Measurements from ENCODE around the gene GRIA1.

Gene GRIA1

DNA sequence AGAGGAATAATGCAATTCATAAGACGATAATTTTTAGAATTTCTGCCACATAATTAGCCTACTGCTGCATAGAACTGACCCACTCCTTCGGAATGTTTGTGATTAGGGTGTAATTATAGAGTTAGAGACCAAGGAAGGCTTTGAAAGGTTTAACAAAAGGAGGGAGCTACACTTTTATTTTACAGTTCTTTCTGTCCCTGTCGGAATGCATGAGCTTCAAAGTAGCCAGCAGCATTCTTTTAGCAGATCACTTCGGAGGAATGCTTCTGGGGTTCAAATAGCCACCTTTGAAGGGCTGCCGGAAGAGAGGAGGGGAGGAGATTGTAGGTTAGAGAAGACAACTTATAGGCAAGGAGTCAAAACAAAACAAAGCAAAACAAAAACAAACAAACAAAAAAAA lies 168.1 kb downstream of the GRIA1 start:
- DNase-seq (ENCODE audit: low read depth in 3 of 3): no peak

DNA sequence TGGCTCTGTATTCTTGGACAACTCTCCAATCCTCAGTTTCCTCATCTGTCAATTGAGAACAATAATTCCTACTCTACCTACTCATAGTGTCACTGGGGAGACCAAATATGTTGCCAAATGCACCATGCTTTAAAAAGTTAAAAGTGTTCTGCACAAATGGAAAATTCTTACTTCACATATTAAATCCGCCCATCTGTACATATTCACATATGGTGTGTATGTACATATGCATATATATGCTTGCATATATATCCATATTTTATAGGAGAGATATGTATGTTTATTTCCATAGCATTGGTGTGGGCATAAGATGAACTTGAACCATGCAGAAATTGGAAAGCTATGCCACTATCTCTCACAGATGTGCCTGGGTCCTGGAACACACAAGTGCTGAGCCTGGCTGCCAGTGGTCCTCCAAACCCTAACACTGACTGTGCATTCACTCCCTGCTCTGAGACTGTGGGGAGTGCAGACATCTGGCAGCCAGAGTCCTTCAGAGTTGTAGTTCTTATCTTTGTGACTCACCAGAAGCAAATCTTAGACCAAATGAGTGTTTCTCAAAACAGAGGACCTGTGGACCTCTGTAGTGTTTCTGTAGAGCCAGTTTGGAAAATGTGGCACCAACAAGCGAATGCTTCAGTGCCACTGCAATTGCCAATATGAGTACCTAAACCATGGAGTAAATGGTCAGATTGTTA lies 168.7 kb downstream of the GRIA1 start:
- DNase-seq (ENCODE audit: low read depth in 3 of 3): no peak

DNA sequence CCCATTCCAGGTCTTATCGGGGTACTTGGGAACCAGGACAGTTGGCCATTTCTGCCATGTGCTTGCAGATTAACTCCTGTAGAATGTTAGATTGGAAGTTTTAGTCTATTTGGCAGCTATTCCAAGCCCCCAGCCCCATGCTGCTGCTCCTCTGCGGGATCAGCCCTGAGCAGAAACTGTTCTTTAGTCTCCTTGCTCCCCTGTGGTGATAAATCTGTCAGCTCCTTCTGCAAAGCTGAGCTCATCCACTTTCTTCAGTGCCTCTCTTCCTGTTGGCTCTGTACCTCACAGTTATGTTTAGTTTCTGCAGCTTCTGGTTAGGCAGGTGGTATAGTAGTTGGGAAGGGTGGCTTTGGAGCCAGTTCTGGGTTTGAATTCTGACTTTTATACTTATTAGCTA lies 170.4 kb downstream of the GRIA1 start:
- DNase-seq (ENCODE audit: low read depth in 3 of 3): no peak

DNA sequence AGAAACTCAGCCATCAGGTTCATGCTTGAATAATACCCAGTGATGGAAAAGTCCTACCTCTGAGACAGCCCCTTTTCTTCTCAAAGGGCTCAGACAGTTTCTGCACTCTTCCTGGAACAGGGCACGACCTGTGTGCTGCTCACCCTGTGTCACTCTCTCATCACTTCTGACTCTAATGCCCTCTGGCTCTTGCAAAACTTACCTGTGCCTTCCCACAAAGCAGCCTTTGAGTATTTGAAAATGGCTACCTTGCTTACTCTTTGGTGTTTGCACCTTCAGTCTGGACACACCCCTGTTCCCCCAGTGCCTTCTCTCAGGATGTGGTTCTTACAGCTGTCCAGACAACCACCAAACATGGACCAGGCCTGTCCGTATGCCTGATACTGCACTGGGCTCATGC lies 171.4 kb downstream of the GRIA1 start:
- DNase-seq (ENCODE audit: low read depth in 3 of 3): no peak

DNA sequence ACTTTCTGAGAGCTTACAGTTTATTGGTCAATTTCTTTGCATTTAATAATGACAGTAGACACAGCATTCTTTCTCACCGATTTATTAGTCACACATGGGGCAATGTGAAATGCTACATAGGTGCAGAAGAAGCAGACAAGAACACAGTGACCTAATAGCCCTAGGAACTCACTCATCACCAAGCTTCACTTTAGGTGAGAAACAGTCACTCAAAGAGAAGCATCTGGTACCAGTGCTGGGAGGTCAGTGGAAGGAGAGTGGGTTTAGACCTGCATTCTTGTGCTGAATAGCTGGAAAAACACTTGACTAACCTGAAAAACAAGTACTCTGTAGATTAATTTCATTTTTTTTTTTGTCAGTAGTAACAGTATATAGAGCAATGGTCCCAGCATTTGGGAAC lies 179.6 kb downstream of the GRIA1 start:
- no peak for DNase-seq (ENCODE audit: low read depth in 3 of 3)

DNA sequence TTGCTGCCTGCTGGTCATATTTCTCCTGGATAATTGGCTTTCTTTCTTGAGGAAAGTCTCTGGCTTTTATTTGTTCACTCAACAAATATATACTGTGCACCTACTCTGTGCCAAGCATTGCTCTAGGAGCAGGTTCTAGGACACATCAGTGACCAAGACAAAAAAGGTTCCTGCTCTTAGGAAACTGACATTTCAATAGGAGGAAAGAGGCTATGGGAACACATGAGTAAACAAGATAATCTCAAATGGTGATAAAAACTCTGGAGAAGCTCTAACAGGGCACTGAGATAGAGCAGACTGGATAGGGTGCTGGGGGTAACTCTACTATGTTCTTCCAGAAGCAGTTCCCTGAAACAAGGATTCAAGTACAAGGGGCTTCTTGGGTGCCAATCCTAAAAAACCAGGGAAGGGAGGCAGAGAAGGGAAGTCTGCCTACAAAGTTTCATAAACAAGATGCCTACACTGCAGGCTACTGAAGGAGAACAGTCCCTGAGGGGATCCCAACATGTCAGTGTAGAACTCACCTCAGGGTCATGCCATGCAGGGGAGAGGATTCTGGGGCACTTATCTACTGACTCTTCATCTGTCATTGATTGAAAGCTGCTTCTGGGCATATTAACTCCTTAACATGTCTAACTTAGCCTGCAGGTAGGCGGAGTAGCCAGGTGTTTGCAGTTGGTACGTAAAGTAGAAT lies 181.3 kb downstream of the GRIA1 start:
- DNase-seq (ENCODE audit: low read depth in 3 of 3): no peak

DNA sequence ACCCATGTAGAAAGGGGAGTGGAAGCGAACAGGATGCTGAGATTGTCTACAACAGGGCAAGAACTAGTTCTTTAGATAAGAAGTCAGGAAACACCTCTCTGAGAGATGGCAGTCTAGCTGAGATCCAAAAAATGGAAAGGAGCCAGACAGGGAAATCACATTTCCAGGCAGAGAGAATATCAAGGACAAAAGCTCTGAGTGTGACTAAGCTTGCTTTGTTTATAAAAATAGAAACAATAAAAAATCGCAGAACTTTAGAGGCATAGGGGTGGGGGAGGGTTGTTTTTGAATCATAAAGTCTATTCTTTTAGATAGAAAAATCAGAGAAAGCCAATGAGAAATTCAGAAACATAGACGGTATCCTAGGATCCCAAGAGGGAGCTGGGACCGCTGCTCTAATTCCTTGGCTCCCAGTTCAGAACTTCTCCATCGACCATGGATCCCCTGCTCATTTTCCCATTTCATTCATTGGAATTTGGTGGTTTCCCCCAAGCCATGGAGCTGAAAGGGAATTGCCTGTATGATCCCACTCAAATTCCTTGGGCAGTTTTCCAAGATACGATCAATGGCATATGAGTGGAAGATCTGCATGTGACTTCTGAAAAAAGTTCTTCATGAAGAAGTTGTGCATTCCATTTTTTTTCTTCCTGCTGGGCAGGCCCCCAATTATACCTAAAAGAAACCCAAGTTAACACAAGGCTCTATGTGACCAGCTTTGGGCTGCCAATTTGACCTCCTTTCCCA lies 182.0 kb downstream of the GRIA1 start:
- DNase-seq (ENCODE audit: low read depth in 3 of 3): no peak

DNA sequence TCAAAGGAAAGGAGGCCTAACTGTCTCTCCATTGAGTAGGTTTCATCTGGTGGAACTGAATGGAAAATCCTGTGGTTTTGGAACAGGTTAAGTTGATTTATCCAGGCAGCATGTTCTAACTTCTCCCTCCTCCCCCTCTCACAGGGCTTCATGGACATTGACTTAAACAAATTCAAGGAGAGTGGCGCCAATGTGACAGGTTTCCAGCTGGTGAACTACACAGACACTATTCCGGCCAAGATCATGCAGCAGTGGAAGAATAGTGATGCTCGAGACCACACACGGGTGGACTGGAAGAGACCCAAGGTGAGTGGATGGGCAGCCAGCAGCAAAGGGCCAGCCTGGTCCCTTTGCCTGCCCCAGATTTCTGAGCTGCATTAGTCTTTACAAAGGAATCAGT lies 183.9 kb downstream of the GRIA1 start:
- no peak for DNase-seq (ENCODE audit: low read depth in 3 of 3)

DNA sequence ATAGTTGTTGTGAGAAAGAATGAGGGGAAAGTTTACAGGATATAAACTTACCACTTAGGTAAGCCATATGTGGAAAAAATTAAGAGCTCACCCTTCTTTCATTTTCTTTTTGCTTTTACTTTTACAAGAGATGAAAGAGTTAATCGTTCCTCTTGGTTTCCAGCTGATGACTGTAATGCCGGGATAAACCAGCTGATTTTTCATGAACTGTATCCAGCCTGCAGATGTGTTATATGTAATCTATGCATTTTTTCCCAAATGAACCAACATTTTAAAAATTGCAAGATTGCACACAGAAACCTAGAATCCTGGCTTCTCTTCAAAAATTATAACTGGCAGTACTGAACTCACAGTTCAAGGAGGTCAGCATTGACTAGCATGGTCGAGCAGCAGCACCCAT lies 185.9 kb downstream of the GRIA1 start:
- DNase-seq (ENCODE audit: low read depth in 3 of 3): no peak

DNA sequence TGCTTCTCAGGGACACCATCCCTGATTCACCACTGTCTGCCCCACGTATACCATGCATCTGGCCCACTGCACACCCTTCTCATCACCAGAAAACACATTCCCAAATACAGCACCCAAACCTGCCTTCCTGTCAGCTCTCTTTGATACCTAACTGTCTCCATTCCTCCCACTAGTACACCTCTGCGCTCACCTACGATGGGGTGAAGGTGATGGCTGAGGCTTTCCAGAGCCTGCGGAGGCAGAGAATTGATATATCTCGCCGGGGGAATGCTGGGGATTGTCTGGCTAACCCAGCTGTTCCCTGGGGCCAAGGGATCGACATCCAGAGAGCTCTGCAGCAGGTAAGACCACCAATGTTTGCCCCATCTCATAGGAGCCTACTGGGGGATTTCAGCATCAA lies 186.4 kb downstream of the GRIA1 start:
- DNase-seq (ENCODE audit: low read depth in 3 of 3): no peak

DNA sequence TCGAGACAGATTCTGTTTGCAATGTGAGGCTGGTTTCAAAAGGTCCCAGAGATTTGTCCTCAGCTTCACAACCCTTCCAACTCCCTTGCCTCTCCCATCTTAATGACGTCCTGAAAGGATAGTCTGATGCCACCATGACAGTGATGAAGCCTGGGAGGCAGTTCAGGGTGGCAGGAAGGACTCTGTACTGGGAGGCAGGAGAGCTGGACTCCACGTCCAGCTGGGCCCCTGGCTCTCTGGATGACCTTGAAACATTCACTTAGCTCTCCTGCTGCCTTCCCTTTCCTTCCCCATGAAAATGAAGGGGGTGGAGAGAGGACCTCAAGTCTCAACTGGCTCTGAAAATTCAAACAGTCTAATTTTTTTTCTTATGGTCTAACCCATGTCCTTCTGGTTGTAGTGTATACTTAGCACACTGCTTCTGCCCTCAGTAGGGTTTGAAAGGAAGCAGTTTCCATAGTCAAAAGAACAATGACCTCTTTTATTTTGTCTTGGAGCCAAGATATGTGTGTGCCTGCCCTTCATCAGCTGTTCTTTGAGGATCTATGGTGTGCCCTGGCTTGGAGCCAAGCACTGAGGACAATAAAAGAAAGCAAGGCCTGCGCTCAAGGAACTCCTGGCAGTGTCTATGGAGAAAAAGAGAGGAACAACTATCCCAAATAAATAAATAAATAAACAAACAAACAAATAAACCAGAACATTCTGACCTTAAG lies 188.3 kb downstream of the GRIA1 start:
- no peak for DNase-seq (ENCODE audit: low read depth in 3 of 3)

DNA sequence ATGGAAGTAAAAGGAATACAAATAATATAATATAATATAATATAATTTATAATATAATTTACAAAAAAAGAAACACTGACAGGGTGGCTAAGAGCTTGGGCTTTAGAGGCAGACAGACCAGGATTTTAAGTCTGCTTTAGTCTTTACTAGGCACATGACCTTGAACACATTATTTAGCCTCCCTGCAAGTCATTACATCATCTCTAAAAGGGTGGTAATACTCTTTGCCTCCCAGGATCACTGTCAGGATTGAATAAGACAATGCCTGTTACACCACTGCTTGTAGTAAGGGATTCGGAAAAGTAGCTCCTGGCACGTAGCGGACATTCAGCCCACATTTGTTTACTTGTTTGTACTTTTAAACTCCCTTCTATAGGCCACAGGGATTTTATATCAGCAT lies 199.8 kb downstream of the GRIA1 start:
- DNase-seq (ENCODE audit: low read depth in 3 of 3): no peak

DNA sequence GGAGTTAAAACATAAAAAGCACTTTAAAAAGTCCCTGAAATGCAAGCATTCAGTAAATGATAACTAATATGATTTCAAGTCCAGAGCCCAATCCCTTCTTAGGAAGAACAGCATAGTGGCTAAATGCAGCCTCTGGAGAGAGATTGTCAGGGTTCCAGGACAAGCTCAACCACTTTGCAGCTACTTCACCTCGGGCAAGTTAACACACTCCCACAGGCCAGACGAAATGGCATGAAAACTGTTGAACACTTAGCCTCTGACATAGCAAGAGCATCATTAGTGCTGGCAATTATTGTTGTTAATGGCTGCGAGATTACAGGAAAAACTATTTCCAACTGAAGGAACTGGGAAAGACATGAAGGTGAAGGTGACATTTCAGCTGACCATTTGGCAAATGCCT lies 205.8 kb downstream of the GRIA1 start:
- no peak for DNase-seq (ENCODE audit: low read depth in 3 of 3)

DNA sequence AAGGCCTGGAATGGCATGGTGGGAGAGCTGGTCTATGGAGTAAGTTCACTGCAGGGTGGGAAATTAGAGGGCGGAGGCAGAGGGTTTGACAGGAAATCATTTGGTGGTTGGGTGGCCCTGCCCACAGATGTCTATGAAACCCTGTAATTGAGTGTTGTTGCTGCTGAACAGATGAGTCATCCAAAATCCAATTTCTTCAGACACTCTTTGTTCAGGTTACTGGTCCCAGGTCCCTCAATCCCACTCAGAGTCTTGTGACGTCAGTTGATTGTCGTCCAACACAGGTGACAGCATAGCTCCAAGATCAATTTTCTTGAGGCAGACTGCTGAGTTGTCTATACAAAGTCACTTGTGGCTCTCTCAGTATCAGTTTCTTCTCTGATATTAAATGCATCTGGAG lies 208.6 kb downstream of the GRIA1 start:
- DNase-seq (ENCODE audit: low read depth in 3 of 3): no peak

DNA sequence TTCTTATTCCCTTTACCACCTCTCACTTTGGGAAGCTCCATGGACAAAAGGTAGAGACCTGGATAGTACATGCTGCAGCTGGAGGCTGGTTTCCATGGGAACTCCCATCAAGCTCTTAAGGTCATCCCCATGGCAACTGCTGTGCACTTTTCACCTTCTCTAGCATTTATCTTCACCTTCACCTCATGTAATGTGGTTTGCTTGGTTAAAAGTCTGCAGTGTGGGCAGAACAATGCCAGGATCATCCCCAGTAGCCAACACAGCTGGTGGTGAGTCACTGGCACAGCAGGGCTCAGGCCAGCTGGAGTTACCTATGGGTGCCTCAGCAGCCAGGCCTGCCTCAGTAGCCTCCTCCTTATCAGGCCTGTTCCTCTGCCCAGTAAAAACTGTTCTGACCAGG lies 210.5 kb downstream of the GRIA1 start:
- DNase-seq (ENCODE audit: low read depth in 3 of 3): no peak

DNA sequence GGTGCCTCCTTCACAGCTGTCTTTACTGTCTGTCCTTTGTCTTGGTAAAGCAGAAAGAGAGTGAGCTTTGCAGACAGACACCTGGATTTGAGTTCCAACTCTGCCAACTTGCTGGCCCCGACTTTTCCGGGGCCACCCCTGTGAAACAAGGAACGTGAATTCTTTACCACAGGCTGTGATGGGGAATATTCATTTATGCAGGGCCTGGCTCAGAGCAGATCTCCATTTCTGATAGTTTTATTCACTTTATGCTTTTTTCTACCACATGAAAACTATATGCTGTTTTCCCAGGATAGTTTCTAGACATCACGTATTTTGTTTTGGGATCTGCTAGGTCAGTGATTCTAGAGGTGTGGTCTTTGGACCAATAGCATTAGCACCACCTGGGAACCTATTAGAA lies 211.8 kb downstream of the GRIA1 start:
- DNase-seq (ENCODE audit: low read depth in 3 of 3): no peak

DNA sequence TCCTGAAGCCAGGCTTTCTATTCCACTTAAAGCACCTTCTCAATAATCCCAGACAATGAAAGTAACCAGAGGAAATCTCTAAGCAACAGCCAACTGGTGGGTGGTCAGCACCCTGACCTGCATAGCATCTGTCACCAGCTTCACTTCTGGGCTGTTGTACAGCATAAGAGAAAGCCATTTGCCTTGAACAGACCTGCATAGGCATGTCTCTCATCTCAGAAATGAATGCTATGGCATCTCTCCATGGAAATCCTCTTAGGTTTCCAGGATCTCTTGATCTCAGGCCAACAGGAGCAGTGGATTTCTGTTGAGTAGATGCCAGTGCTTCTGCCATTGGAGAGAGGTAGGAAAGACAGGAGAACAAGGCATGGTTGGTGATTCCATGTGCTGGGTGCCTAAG lies 213.6 kb downstream of the GRIA1 start:
- no peak for DNase-seq (ENCODE audit: low read depth in 3 of 3)

DNA sequence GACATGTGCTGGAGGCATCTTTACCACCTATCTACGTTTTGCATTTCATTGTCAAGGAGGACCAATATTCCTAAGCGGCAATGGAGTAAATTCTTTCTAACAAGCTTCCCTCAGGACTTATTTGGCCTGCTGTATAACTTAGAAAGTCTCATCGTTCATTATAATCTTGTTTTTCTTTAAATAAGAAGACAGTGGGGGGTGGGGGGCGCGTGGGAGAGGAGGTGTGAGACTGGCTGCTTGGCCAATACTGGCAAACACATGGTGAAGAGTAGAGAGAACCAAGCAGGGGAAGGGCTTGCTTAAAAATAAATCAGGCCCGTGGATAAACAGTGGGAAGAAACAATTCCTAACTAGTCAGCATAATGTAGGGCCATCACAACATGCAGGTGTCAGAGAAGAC lies 217.2 kb downstream of the GRIA1 start:
- no peak for DNase-seq (ENCODE audit: low read depth in 3 of 3)

DNA sequence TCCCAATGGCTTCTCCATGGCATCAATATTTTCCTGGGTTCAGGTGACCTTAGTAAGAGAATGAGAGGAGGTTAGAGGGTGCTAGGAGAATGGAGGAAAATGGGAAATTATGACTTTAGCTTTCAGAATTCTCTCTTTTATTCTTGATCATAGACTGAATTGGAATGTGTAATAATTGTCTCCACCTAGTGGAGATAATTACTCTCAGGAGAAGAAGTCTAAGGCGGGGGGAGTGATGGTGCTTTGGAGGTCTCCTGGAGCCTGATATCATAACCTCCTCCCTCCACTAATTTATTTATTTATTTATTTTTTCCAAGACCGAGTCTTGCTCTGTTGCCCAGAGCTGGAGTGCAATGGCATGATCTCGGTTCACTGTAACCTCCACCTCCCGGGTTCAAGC lies 221.3 kb downstream of the GRIA1 start:
- no peak for DNase-seq (ENCODE audit: low read depth in 3 of 3)

DNA sequence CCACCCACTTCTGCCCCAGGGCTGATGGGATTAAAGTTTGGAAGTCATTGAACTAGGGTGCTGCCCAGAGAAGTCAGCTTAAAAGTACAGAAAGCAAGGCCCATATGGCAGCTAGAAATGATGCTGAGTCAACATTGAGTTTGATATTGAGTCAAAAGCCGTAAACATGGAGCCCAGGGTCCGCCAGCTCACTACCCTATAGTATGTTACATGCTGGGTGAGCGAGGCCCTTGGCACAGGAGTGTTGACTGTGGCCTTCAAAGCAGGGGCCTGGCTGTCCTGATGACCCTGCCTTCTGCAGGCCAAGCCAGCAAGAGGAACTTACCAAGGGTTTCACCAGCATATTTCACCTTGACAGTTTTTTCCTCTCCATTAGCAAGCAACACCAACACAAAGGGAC lies 222.5 kb downstream of the GRIA1 start:
- no peak for DNase-seq (ENCODE audit: low read depth in 3 of 3)

DNA sequence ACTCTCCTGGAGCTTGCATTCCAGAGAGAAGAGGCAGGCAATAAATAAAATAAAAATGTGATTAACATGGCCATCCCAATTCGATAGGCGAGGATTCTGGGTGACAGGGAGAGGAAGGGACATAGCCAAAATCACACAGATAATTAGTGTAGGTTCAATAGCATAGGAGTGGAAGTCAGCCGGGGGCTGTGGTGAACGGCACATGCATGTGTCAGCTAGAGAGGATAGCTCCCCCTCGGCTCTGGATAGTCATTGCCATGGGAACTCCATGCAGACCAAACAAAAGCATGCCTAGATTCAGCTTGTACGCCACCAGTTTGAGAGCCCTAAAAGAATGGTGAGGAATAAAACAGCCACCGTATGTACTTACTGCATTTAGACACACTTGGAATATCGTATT lies 223.5 kb downstream of the GRIA1 start:
- DNase-seq (ENCODE audit: low read depth in 3 of 3): no peak

DNA sequence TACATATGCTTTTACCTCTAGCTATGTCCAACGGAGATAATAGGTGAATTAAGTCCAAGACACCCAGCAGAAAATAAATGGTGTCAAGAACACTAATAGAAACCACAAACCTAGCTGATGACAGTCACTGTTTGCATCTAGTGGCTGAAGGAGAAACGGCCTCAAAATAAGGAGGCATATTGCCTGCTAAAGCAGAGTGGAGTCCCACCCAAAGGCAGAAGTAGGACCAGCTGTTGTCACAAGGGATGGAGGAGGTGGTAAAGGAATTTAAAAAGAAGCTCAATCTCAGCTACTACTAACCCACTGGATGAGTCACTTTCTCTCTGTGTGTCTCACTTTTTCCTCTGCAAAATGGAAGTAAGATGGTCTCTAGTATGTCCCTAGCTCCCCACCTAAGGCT lies 224.3 kb downstream of the GRIA1 start:
- no peak for DNase-seq (ENCODE audit: low read depth in 3 of 3)

DNA sequence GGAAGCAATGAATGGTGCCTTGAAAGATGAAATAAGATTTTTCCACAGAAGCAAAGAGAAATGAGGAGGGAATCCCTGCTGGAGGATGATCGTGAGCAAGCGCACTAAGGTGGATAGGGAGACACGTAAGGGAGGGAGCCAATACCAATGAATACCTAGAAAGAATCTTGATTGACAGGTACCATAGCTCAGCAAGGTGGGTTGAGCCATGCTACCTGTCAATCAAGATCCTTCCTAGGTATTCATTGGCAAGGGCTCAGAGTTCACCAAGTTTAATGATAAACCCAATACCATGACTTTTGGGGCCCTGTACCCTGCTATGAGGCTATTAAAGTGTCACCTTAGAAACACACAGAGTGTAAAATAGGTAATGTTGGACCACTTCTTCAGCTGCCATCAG lies 226.8 kb downstream of the GRIA1 start:
- no peak for DNase-seq (ENCODE audit: low read depth in 3 of 3)
